PC-9 (cell line): ENCODE results near the gene MKS1.

ENCODE experiments used
- EZH2 ChIP-seq: fragments of 200-600 bp; sonication (generic); IDR thresholded peaks from 2 replicates; pipeline ENCODE4 v1.8.0; 2017; ENCODE audit warnings: antibody characterized with exemption, low read depth
- TF ChIP-seq, protein P1 (sequence below): fragments of 200-600 bp; sonication (generic); conservative IDR thresholded peaks from 2 replicates; pipeline ENCODE4 v1.6.1; 2017; ENCODE audit warnings: mixed run types, antibody characterized with exemption, mild to moderate bottlenecking, moderate library complexity

DNA sequence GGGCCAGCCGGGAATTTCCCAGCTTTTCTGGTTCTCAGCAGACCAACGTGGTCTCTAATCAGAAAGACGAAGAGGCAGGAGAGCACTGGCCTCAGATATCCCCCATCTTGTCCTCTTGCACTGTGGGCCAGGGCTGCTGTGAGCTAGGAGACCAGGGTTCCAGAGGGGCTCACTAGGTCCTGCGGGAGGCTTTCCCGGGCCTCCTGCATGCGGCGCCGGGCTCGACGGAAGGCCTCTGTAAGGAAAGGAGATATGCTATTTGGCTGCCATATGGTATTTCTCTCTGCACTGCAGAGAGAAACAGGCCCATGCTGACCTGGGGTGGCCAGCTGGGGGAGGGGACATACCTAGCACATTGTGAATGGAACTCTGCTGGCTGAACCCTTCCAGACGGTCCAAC is 13.1 kb downstream of the MKS1 start:
- TF ChIP-seq, protein P1, sequence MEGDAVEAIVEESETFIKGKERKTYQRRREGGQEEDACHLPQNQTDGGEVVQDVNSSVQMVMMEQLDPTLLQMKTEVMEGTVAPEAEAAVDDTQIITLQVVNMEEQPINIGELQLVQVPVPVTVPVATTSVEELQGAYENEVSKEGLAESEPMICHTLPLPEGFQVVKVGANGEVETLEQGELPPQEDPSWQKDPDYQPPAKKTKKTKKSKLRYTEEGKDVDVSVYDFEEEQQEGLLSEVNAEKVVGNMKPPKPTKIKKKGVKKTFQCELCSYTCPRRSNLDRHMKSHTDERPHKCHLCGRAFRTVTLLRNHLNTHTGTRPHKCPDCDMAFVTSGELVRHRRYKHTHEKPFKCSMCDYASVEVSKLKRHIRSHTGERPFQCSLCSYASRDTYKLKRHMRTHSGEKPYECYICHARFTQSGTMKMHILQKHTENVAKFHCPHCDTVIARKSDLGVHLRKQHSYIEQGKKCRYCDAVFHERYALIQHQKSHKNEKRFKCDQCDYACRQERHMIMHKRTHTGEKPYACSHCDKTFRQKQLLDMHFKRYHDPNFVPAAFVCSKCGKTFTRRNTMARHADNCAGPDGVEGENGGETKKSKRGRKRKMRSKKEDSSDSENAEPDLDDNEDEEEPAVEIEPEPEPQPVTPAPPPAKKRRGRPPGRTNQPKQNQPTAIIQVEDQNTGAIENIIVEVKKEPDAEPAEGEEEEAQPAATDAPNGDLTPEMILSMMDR, result no peak
- TF ChIP-seq EZH2, result no peak
